BJ (cell line): ENCODE data around the gene BTK. TPM values are rescaled to one million over a fixed set of nuclear protein-coding genes. Genes with fewer than 3 reads are reported as not detected.
"Not testable (repeated sequence)": the region's sequence is repeated elsewhere in the genome, so short reads cannot be mapped to it uniquely, and the experiment has no call there.

ENCODE experiments used
- CTCF ChIA-PET: fragments of 350-600 bp; formaldehyde crosslinking; extraction: SDS; loops from one replicate; lab custom pipeline; 2021; ENCODE audit warnings: antibody characterized with exemption, inconsistent platforms; lab: Yijun Ruan, JAX
- POLR2A ChIA-PET: fragments of 300-600 bp; sonication (Branson Sonifier 250); formaldehyde crosslinking; extraction: SDS; loops from one replicate; lab custom pipeline; 2021; ENCODE audit warnings: antibody characterized with exemption; lab: Charles Lee
- DNase-seq: peaks from one replicate; pipeline ENCODE4 v3.0.0-alpha.2; 2011; ENCODE audit warnings: low read depth
- H3K27me3 ChIP-seq: 2 replicates; pipeline ENCODE4 v1.6.0; 2011; ENCODE audit warnings: low read length; ENCODE audit not compliant: control insufficient read depth, insufficient read depth
- H3K36me3 ChIP-seq: 2 replicates; pipeline ENCODE4 v1.5.1; 2011; ENCODE audit warnings: low read length; ENCODE audit not compliant: control insufficient read depth, insufficient read depth
- H3K4me3 ChIP-seq: 2 replicates; pipeline ENCODE4 v1.5.1; 2011; ENCODE audit warnings: low read depth, mild to moderate bottlenecking, control low read depth, low read length
- polyA plus RNA-seq: library from polyadenylated mRNA; depleted of rRNA; stranded (reverse); fragments of >200 nt; gene quantifications from 2 replicates; pipeline ENCODE4 v1.2.3, GENCODE V29; 2011; rRNA removed
- small RNA-seq: library from RNA; depleted of rRNA; stranded (forward); fragments of <200 nt; gene quantifications from one replicate; pipeline ENCODE3, GENCODE V24; 2012; ENCODE audit warnings: low replicate concordance, low read depth; ENCODE audit not compliant: insufficient read length
- TF ChIP-seq, protein P1 (sequence below): IDR thresholded peaks from 2 replicates; pipeline ENCODE4 v1.5.1; 2011; ENCODE audit warnings: low read depth, mild to moderate bottlenecking, control low read depth, inconsistent platforms, low read length, moderate library complexity; ENCODE audit not compliant: insufficient read depth

The BTK gene
- polyA plus RNA-seq, 1 experiment = not detected

DNA sequence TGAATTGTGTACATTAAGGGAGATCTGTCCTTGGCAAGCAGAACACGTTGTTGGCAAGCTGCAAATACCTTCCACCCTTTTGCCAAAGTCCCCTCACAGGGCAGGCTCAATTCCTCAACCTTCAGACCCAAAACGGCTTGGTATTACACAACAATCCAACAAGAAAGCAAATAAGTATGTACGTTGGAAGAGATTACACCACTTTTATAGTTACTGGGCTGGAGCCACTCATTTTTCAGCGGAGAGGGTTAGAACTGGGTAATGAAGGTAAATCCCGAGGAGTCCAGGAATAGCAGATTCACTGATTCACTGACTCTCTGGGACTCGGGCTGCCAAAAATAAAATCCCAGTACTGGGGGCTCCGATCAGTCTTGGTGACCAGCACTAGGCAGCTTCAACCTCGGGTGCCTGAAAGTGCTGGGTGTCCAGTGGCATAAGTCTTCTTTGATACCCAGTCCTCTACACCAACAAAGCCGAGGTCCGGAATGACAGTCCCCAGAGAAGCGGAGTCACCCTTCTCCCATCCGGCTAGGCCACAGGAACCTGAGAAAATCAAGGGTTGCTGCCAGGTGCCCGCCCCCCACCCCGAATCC is 38.0 kb downstream of the BTK start:
- no peaks in the 10 kb centered on the region; the same call in 1 of the 2 replicates for H3K36me3 ChIP-seq
- H3K4me3 ChIP-seq = peak overlapping the region; percentile 78
- TF ChIP-seq, protein P1, sequence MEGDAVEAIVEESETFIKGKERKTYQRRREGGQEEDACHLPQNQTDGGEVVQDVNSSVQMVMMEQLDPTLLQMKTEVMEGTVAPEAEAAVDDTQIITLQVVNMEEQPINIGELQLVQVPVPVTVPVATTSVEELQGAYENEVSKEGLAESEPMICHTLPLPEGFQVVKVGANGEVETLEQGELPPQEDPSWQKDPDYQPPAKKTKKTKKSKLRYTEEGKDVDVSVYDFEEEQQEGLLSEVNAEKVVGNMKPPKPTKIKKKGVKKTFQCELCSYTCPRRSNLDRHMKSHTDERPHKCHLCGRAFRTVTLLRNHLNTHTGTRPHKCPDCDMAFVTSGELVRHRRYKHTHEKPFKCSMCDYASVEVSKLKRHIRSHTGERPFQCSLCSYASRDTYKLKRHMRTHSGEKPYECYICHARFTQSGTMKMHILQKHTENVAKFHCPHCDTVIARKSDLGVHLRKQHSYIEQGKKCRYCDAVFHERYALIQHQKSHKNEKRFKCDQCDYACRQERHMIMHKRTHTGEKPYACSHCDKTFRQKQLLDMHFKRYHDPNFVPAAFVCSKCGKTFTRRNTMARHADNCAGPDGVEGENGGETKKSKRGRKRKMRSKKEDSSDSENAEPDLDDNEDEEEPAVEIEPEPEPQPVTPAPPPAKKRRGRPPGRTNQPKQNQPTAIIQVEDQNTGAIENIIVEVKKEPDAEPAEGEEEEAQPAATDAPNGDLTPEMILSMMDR = no peak
- CTCF ChIA-PET = no interaction called here
- DNase-seq = no peak
- POLR2A ChIA-PET = interaction anchor here (0.6 kb wide), 1 partner anchor 19 kb away, joined by 3 read pairs; no protein-coding TSS in a partner anchor
- H3K27me3 ChIP-seq = no peaks in the 10 kb centered on the region

DNA sequence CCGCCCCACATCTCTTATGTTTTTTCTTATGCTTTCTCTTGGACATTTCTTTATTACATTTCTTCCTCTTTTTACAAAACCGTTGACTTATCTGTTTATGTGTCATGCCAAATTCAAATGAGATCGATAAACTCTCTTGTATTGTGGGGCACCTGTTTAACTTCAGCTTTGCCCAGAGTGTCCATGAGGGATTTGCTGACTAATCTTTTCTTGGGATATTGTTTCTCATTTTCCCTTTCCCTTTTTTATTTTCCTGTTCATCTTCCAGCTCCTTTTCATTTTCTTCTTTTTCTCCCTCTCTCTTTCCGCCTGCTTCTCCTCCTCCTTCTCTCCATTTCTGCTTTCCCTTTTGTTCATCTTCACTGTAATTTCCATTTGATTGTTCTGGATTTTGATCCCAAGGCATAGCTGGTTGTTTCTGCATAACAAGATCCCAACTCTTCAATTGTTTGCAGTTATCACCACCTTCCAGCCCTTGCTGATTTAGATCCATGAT is 48.2 kb downstream of the BTK start:
- CTCF ChIA-PET = no interaction called here
- H3K36me3 ChIP-seq = no peaks in the 10 kb centered on the region

DNA sequence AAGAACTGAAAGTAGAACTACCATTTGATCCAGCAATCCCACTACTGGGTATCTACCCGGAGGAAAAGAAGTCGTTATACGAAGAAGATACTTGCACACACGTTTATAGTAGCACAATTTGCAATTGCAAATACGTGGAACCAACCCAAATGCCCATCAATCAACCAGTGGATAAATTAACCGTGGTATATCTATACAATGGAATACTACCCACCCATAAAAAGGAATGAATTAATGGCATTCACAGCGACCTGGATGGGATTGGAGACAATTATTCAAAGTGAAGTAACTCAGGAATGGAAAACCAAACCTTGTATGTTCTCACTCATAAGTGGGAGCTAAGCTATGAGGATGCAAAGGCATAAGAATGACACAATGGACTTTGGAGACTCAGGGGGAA is 51.7 kb downstream of the BTK start:
- H3K27me3 ChIP-seq, POLR2A ChIA-PET, DNase-seq, H3K4me3 ChIP-seq, H3K36me3 ChIP-seq, CTCF ChIA-PET: not testable (repeated sequence)

More for the DNA sequence above, 48.2 kb downstream of the BTK start:
- Histone ChIP-seq H3K27me3 (no peaks in the 10 kb centered on the region), H3K4me3 (no peak overlapping the region)
- no peak for DNase-seq
- POLR2A ChIA-PET = no interaction called here
- TF ChIP-seq, protein P1 = no peak

DNA sequence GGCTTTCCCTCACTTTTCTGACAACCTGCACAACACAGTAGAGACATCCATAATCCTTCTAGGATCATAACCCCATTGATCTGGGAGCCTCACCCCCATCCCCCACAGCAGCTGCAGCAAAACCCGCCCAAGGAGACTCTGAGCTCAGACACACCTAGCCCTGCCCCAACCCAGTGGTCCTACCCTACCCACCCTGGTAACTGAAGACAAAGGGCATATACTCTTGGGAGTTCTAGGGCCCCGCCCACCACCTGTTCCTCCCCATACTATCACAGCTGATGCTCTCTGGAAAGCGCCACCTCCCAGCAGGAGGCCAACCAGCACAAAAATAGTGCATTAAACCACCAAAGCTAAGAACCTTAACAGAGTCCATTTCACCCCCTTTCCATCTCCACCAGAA is 59.4 kb downstream of the BTK start:
- H3K27me3 ChIP-seq, H3K36me3 ChIP-seq, CTCF ChIA-PET, H3K4me3 ChIP-seq, DNase-seq, POLR2A ChIA-PET: not testable (repeated sequence)

DNA sequence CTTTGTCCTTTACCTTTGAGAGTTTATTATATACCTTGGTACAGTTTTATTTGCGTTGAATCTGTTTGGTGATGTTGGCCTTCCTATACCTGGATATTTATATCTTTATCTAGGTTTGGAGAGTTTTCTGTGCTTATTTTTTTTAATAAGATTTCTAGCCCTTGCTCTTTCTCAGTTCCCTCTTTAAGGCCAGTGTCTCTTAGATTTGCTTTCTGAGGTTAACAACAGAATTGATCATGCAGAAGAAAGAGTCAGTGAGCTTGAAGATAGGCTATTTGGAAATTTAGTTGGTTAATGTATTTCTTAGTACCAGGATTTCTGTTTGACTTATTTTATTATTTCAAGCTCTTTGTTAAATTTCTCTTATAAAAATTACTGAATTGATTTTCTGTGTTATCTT is 82.2 kb downstream of the BTK start:
- no peaks in the 10 kb centered on the region for H3K36me3 ChIP-seq
- POLR2A ChIA-PET = no interaction called here
- DNase-seq = no peak
- CTCF ChIA-PET = no interaction called here
- TF ChIP-seq, protein P1 = no peak
- no peak overlapping the region for H3K4me3 ChIP-seq
- no peaks in the 10 kb centered on the region for H3K27me3 ChIP-seq

Small RNAs within 50 kb of the gene (small RNA-seq; reads per million reads assigned to genes)
- gene RNU6-934P = not detected

Other genes with a start within 250 kb of the BTK start
- 0.12 and 0.13 TPM in 2 replicates for gene DRP2, start 166.4 kb downstream of the BTK start, polyA plus RNA-seq
- 0.13 and 0.22 TPM in 2 replicates for gene TAF7L, start 94.9 kb downstream of the BTK start, polyA plus RNA-seq
- gene TIMM8A, start 37.4 kb downstream of the BTK start, polyA plus RNA-seq = 5.9 and 6.4 TPM in 2 replicates
- 1,079 and 2,002 TPM in 2 replicates for gene RPL36A, start 4.8 kb upstream of the BTK start, polyA plus RNA-seq
- gene GLA, start 21.7 kb upstream of the BTK start, polyA plus RNA-seq = 28.4 and 29.2 TPM in 2 replicates
- gene HNRNPH2, start 22.0 kb upstream of the BTK start, polyA plus RNA-seq = 17.9 and 37.4 TPM in 2 replicates
- 2.5 and 3.6 TPM in 2 replicates for gene ARMCX4, start 99.3 kb upstream of the BTK start, polyA plus RNA-seq
- 18.9 and 20.9 TPM in 2 replicates for gene ARMCX1, start 164.4 kb upstream of the BTK start, polyA plus RNA-seq
- 64.4 and 92.0 TPM in 2 replicates for gene ARMCX6, start 231.8 kb upstream of the BTK start, polyA plus RNA-seq
- 43.3 and 59.3 TPM in 2 replicates for gene ARMCX3, start 237.0 kb upstream of the BTK start, polyA plus RNA-seq